H9 (cell line): Measurements from ENCODE around the gene MYH7. TPM values are rescaled to one million over a fixed set of nuclear protein-coding genes. Genes with fewer than 3 reads are reported as not detected.

Experiments used
- DNase-seq: peaks from one replicate; pipeline ENCODE4 v3.0.0-alpha.2; 2017
- H2AFZ ChIP-seq: one replicate; pipeline ENCODE4 v1.6.1; 2013; ENCODE audit warnings: mild to moderate bottlenecking, low read length, control low read depth, moderate library complexity
- H2AK5ac ChIP-seq: 2 replicates; pipeline ENCODE4 v1.6.1; 2013; ENCODE audit warnings: low read length, control low read depth, mixed read lengths; ENCODE audit not compliant: insufficient read length
- H2BK120ac ChIP-seq: one replicate; pipeline ENCODE4 v1.6.1; 2013; ENCODE audit warnings: low read depth, mild to moderate bottlenecking, low read length, control low read depth, inconsistent platforms; ENCODE audit not compliant: poor library complexity, severe bottlenecking
- H2BK12ac ChIP-seq: 2 replicates; pipeline ENCODE4 v1.6.1; 2013; ENCODE audit warnings: low read length, control low read depth, mixed read lengths, low read depth; ENCODE audit not compliant: insufficient read length
- H2BK15ac ChIP-seq: 2 replicates; pipeline ENCODE4 v1.6.1; 2013; ENCODE audit warnings: low read depth, low read length, control low read depth
- H2BK20ac ChIP-seq: one replicate; pipeline ENCODE4 v1.6.1; 2013; ENCODE audit warnings: low read depth, mild to moderate bottlenecking, low read length, control low read depth, inconsistent platforms; ENCODE audit not compliant: poor library complexity, severe bottlenecking
- H2BK5ac ChIP-seq: 2 replicates; pipeline ENCODE4 v1.6.1; 2013; ENCODE audit warnings: low read length, control low read depth, mixed read lengths; ENCODE audit not compliant: insufficient read length
- H3K14ac ChIP-seq: 2 replicates; pipeline ENCODE4 v1.6.1; 2013; ENCODE audit warnings: low read length, control low read depth; ENCODE audit not compliant: insufficient read depth
- H3K18ac ChIP-seq: 2 replicates; pipeline ENCODE4 v1.6.1; 2013; ENCODE audit warnings: low read depth, mild to moderate bottlenecking, mixed read lengths, low read length, control low read depth; ENCODE audit not compliant: insufficient read length
- H3K23ac ChIP-seq: 2 replicates; pipeline ENCODE4 v1.6.1; 2013; ENCODE audit warnings: low read length, control low read depth, mixed read lengths, low read depth; ENCODE audit not compliant: insufficient read length
- H3K23me2 ChIP-seq: 2 replicates; pipeline ENCODE4 v1.6.1; 2013; ENCODE audit warnings: low read depth, mild to moderate bottlenecking, mixed read lengths, low read length, control low read depth; ENCODE audit not compliant: insufficient read length, poor library complexity, severe bottlenecking
- H3K27ac ChIP-seq: 2 replicates; pipeline ENCODE4 v1.5.1; 2013; ENCODE audit warnings: low read length, control low read depth, mixed read lengths, low read depth; ENCODE audit not compliant: insufficient read length
- H3K27me3 ChIP-seq: 2 replicates; pipeline ENCODE4 v1.6.1; 2013; ENCODE audit warnings: low read length, control low read depth, inconsistent platforms; ENCODE audit not compliant: insufficient read depth
- H3K4ac ChIP-seq: 2 replicates; pipeline ENCODE4 v1.6.1; 2013; ENCODE audit warnings: low read depth, mild to moderate bottlenecking, control low read depth, inconsistent platforms, low read length, moderate library complexity
- H3K4me1 ChIP-seq: 2 replicates; pipeline ENCODE4 v1.6.1; 2013; ENCODE audit warnings: low read length, control low read depth, inconsistent platforms; ENCODE audit not compliant: insufficient read depth
- H3K4me2 ChIP-seq: 2 replicates; pipeline ENCODE4 v1.6.1; 2013; ENCODE audit warnings: low read length, control low read depth, mixed read lengths; ENCODE audit not compliant: insufficient read length, insufficient read depth
- H3K56ac ChIP-seq: 2 replicates; pipeline ENCODE4 v1.6.1; 2013; ENCODE audit warnings: low read depth, mild to moderate bottlenecking, mixed read lengths, low read length, control low read depth; ENCODE audit not compliant: insufficient read length
- H3K79me1 ChIP-seq: 2 replicates; pipeline ENCODE4 v1.6.1; 2013; ENCODE audit warnings: low read depth, mild to moderate bottlenecking, moderate library complexity, low read length, control low read depth, inconsistent platforms; ENCODE audit not compliant: insufficient read depth, poor library complexity, severe bottlenecking
- H3K79me2 ChIP-seq: 2 replicates; pipeline ENCODE4 v1.6.1; 2013; ENCODE audit warnings: low read length, control low read depth, inconsistent platforms; ENCODE audit not compliant: insufficient read depth
- H3K9ac ChIP-seq: 2 replicates; pipeline ENCODE4 v1.6.1; 2013; ENCODE audit warnings: low read length, control low read depth, mixed read lengths; ENCODE audit not compliant: insufficient read length; ENCODE audit errors: extremely low read depth
- H3K9me3 ChIP-seq: one replicate; pipeline ENCODE4 v1.6.1; 2013; ENCODE audit warnings: low read depth, low read length, inconsistent platforms; ENCODE audit not compliant: control insufficient read depth
- H3T11ph ChIP-seq: one replicate; pipeline ENCODE4 v1.6.1; 2013; ENCODE audit warnings: mild to moderate bottlenecking, low read length, control low read depth, inconsistent platforms
- H4K20me1 ChIP-seq: one replicate; pipeline ENCODE4 v1.6.1; 2013; ENCODE audit not compliant: control insufficient read depth, insufficient read length, insufficient read depth
- H4K5ac ChIP-seq: 2 replicates; pipeline ENCODE4 v1.6.1; 2013; ENCODE audit warnings: low read depth, mild to moderate bottlenecking, mixed read lengths, low read length, control low read depth; ENCODE audit not compliant: insufficient read length
- H4K8ac ChIP-seq: replicated peaks from 2 replicates; pipeline ENCODE4 v1.6.1; 2013; ENCODE audit warnings: low read length, control low read depth, mixed read lengths, low read depth; ENCODE audit not compliant: insufficient read length
- H4K91ac ChIP-seq: 2 replicates; pipeline ENCODE4 v1.6.1; 2013; ENCODE audit warnings: low read depth, mild to moderate bottlenecking, moderate library complexity, mixed read lengths, low read length, control low read depth; ENCODE audit not compliant: insufficient read length
- H3K27ac Mint-ChIP-seq, 3 experiments: 2 replicates in 2 of 3; 3 replicates in 1 of 3; pipeline ENCODE4 v1.8.0; 2020 to 2021; ENCODE audit warnings: mixed read lengths in 3 of 3, mild to moderate bottlenecking in 1 of 3, moderate library complexity in 1 of 3
- H3K27me3 Mint-ChIP-seq: 2 replicates; pipeline ENCODE4 v1.8.0; 2021; ENCODE audit warnings: low read depth, mild to moderate bottlenecking, moderate library complexity, mixed read lengths
- H3K36me3 Mint-ChIP-seq, 3 experiments: 2 replicates in 2 of 3; 3 replicates in 1 of 3; pipeline ENCODE4 v1.8.0; 2020 to 2021; ENCODE audit warnings: low read depth in 3 of 3, mixed read lengths in 3 of 3; ENCODE audit not compliant: insufficient read depth in 1 of 3
- H3K4me1 Mint-ChIP-seq, 2 experiments: 2 replicates each; pipeline ENCODE4 v1.8.0; 2020; ENCODE audit warnings: mixed read lengths in 2 of 2
- H3K4me3 Mint-ChIP-seq, 2 experiments: 2 replicates in 1 of 2; 3 replicates in 1 of 2; pipeline ENCODE4 v1.8.0; 2020 to 2021; ENCODE audit warnings: mild to moderate bottlenecking in 2 of 2, mixed read lengths in 2 of 2, moderate library complexity in 1 of 2
- H3K9me3 Mint-ChIP-seq, 2 experiments: 2 replicates in 1 of 2; 3 replicates in 1 of 2; pipeline ENCODE4 v1.8.0; 2020; ENCODE audit warnings: mild to moderate bottlenecking in 2 of 2, mixed read lengths in 2 of 2, moderate library complexity in 1 of 2
- CTCF ChIP-seq: fragments of 200-600 bp; sonication (generic); conservative IDR thresholded peaks from 3 replicates; pipeline ENCODE4 v1.8.0; 2021; ENCODE audit warnings: antibody characterized with exemption, mild to moderate bottlenecking
- WGBS: extraction: QIAGEN DNeasy Blood & Tissue Kit; methylation state at CpG from one replicate; pipeline ENCODE4 v1.1.7; 2013; ENCODE audit warnings: missing lambda C conversion rate, low lambda C conversion rate, mixed read lengths; ENCODE audit not compliant: insufficient read length; ENCODE audit errors: extremely low coverage; 5-methylcytosine and 5-hydroxymethylcytosine counted together
- total RNA-seq: library from RNA; stranded (reverse); gene quantifications from 2 replicates; pipeline ENCODE4 v1.2.1, GENCODE V29; 2021

The MYH7 gene
- total RNA-seq, 1 experiment from 2014 or later = not detected

- no CpG with 5 or more reads among the region's 3 CpGs for WGBS
- Histone ChIP-seq H3T11ph (no peak overlapping the region), H3K9me3 (no peaks in the 10 kb centered on the region), H3K4me2 (no peak overlapping the region), H4K5ac (no peak overlapping the region), H2BK5ac (no peak overlapping the region), H3K9ac (no peak overlapping the region), H3K56ac (no peak overlapping the region), H3K23ac (no peak overlapping the region), H4K8ac (no peak overlapping the region), H3K4me1 (no peaks in the 10 kb centered on the region), H3K18ac (no peak overlapping the region), H2BK20ac (no peak overlapping the region), H3K4ac (no peak overlapping the region), H3K79me2 (no peaks in the 10 kb centered on the region), H2BK12ac (no peak overlapping the region), H4K20me1 (no peaks in the 10 kb centered on the region), H2BK120ac (no peak overlapping the region), H2AK5ac (no peak overlapping the region), H4K91ac (no peak overlapping the region), H2AFZ (no peak overlapping the region), H3K27ac (no peak overlapping the region), H3K79me1 (no peaks in the 10 kb centered on the region), H2BK15ac (no peak overlapping the region), H3K14ac (no peak overlapping the region), H3K27me3 (no peaks in the 10 kb centered on the region; the same call in 1 of the 2 replicates), H3K23me2 (no peaks in the 10 kb centered on the region)
- peaks cover 75% of the 10 kb centered on the region for H3K27me3 Mint-ChIP-seq
- H3K9me3 Mint-ChIP-seq = no peaks in the 10 kb centered on the region
- no peak for DNase-seq
- no peak overlapping the region for H3K27ac Mint-ChIP-seq
- peaks cover 7 to 16% of the 10 kb centered on the region in 2 experiments; a peak in 3 of 4 replicates for H3K4me1 Mint-ChIP-seq
- H3K4me3 Mint-ChIP-seq = no peak overlapping the region
- no peak for TF ChIP-seq CTCF
- no peaks in the 10 kb centered on the region for H3K36me3 Mint-ChIP-seq
Measured at GRCh38 chr14:23373041-23373440, 62.4 kb downstream of the MYH7 start.
